Skeletal muscle tissue (tissue), 4 donors: Measurements from ENCODE around the gene PSMC1. TPM values are rescaled to one million over a fixed set of nuclear protein-coding genes. Genes with fewer than 3 reads are reported as not detected.

ENCODE experiments used
- H3K27ac ChIP-seq: one replicate; pipeline ENCODE4 v1.7.0; 2013; ENCODE audit warnings: mild to moderate bottlenecking, low read depth, low read length, inconsistent platforms
- H3K27me3 ChIP-seq, 3 donors: one replicate each; pipeline ENCODE4 v1.7.0; 2013; ENCODE audit warnings: low read length in 3 of 3; ENCODE audit not compliant: control insufficient read depth in 3 of 3, insufficient read depth in 3 of 3
- H3K36me3 ChIP-seq, 3 donors: one replicate each; pipeline ENCODE4 v1.7.0; 2013; ENCODE audit warnings: low read length in 3 of 3; ENCODE audit not compliant: control insufficient read depth in 3 of 3, insufficient read depth in 3 of 3
- H3K4me1 ChIP-seq, 3 donors: one replicate each; pipeline ENCODE4 v1.7.0; 2013; ENCODE audit warnings: low read length in 3 of 3, mild to moderate bottlenecking in 3 of 3; ENCODE audit not compliant: control insufficient read depth in 3 of 3, insufficient read depth in 3 of 3
- H3K4me3 ChIP-seq, 3 donors: one replicate each; pipeline ENCODE4 v1.7.0; 2013; ENCODE audit warnings: low read length in 3 of 3
- H3K9ac ChIP-seq, 3 donors: one replicate each; pipeline ENCODE4 v1.7.0; 2013; ENCODE audit warnings: low read length in 3 of 3, mild to moderate bottlenecking in 3 of 3, moderate library complexity in 2 of 3, low read depth in 1 of 3
- H3K9me3 ChIP-seq, 3 donors: one replicate each; pipeline ENCODE4 v1.7.0; 2013; ENCODE audit warnings: low read length in 3 of 3; ENCODE audit not compliant: control insufficient read depth in 3 of 3
- total RNA-seq: library from RNA; depleted of rRNA; stranded (reverse); fragments of >200 nt; gene quantifications from one replicate; pipeline ENCODE4 v1.2.3, GENCODE V29; 2014
- donor health status: Osteomylitis.

Gene PSMC1
- total RNA-seq, 1 donor from 2014 or later: 84.5 TPM

DNA sequence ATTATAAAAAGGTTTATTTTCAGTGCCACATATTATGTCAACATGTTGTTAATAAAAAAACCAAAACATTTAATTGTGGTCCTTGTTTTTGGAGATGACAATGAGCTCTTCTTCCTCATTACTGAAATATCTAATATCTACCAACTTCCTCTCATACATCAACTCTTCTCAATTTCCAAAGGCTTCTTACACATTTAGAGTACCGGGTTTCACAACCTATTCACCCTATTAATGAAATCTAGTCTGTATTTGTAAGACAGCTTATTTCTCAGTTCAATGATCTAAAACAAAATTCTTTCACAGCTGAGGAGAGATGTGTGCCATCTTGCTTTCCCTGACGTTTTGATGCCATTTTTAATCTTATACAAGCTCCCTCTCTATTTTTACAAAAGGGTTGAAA is 60.9 kb downstream of the PSMC1 start:
- Histone ChIP-seq H3K36me3 (peaks cover 9 to 37% (median 31%) of the 10 kb centered on the region in 3 donors), H3K9ac (no peak overlapping the region), H3K27me3 (no peaks in the 10 kb centered on the region), H3K4me3 (no peak overlapping the region), H3K9me3 (no peaks in the 10 kb centered on the region), H3K27ac (no peak overlapping the region), H3K4me1 (no peaks in the 10 kb centered on the region)

DNA sequence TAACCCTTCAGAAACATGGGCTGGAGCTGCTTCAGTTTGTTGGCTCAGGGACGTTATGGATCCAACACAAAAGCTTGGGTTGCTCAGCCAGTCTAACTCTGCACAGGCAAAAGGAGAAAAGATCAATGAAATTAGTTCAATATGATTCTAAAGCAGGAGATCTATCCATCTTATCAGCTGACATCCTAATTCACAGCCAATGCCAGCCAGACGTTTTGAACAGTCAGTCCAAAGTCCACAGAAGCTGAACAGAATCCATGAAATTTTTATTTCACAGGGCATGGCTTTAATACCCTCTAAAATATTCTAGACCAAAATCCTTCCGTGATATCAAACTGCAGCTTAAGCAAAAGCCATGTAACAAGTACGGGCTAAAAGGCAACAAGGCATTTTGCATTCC is 61.7 kb downstream of the PSMC1 start:
- Histone ChIP-seq H3K36me3 (peaks cover 9 to 32% (median 29%) of the 10 kb centered on the region in 3 donors), H3K27ac (no peak overlapping the region), H3K9ac (no peak overlapping the region)

DNA sequence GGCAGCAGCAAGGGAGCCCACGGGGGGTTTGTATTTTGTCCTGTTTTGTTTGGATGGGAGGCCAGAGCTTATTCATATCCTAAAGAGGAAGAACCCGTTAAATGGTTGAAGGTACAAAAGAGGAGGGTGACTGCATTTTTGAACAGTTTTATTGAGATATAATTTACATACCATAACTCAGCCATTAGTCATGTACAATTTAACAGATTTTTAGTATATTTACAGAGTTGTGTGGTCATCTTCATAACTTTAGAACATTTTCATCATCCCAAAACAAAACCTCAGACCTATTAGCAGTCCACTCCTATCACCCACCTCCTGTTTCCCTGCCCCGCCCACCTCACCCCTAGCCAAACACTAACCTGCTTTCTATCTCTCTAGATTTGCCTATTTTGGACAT is 62.8 kb downstream of the PSMC1 start:
- H3K9me3 ChIP-seq: no peaks in the 10 kb centered on the region
- peaks cover 3 to 23% (median 20%) of the 10 kb centered on the region in 3 donors for H3K36me3 ChIP-seq
- no peak overlapping the region for H3K27ac ChIP-seq
- no peak overlapping the region for H3K9ac ChIP-seq
- H3K4me1 ChIP-seq: no peaks in the 10 kb centered on the region
- no peak overlapping the region for H3K4me3 ChIP-seq
- H3K27me3 ChIP-seq: no peaks in the 10 kb centered on the region

More for the DNA sequence above, 61.7 kb downstream of the PSMC1 start:
- Histone ChIP-seq H3K4me3 (no peak overlapping the region), H3K4me1 (no peaks in the 10 kb centered on the region), H3K27me3 (no peaks in the 10 kb centered on the region), H3K9me3 (no peaks in the 10 kb centered on the region)

DNA sequence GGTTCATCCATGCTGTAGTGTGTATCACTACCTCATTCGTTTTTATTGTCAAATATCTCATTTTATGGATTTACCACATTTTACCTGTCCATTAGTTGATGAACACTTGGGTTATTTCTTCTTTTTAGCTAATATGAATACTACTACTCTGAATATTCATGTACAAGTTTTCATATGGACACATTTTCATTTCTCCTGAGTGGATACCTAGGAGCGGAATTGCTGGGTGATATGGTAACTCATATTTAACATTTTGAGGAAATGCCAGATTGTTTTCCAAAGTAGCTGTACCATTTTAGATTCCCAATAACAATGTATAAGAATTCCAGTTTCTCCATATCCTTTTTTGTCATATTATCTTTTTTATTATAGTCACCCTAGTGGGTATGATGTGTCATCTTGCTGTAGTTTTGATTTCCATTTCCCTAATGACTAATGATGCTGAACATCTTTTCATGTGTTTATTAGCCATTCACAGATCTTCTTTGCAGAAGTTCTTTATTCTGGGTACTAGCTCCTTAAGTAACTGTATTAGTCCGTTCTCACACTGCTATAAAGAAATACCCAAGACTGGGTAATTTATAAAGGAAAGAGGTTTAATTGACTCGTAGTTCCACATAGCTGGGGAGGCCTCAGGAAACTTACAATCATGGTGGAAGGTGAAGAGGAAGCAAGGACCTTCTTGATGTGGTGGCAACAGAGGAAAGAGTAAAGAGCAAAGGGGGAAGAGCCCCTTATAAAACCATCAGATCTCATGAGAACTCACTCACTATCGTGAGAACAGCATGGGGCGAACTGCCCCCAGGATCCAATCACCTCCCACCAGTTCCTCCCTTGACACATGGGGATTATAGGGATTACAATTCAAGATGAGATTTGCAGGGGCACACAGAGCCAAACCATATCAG is 63.5 kb downstream of the PSMC1 start:
- H3K9ac ChIP-seq: no peak overlapping the region
- no peak overlapping the region for H3K4me3 ChIP-seq
- H3K36me3 ChIP-seq: peaks cover 3 to 19% (median 17%) of the 10 kb centered on the region in 3 donors
- H3K9me3 ChIP-seq: no peaks in the 10 kb centered on the region
- no peaks in the 10 kb centered on the region for H3K4me1 ChIP-seq
- no peak overlapping the region for H3K27ac ChIP-seq
- H3K27me3 ChIP-seq: no peaks in the 10 kb centered on the region

DNA sequence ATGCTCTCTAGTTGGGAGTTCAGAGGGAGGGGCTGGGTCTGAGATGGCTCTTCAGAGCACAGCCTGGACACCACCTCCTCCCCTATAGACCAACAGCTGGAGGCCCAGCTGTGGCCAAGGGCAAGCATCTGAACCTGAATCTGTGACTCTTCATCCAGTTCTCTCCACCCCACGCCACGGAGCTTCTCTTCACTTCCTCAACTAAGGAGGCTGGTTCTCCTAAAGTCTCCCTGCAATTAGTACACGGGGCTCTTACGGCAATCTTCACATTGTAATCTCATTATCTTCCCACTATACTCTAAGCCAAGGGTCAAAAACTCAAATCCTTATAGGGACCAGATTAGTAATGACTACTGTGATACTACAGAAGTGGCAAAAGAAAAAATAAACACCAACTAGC is 65.5 kb downstream of the PSMC1 start:
- H3K9me3 ChIP-seq: no peaks in the 10 kb centered on the region
- peaks cover 2 to 6% (median 3%) of the 10 kb centered on the region in 3 donors for H3K4me1 ChIP-seq
- H3K27ac ChIP-seq: no peak overlapping the region
- no peak overlapping the region for H3K9ac ChIP-seq
- H3K36me3 ChIP-seq: peaks cover 0 to 6% (median 3%) of the 10 kb centered on the region in 3 donors
- H3K4me3 ChIP-seq: no peak overlapping the region
- no peaks in the 10 kb centered on the region for H3K27me3 ChIP-seq

Other genes with a start within 250 kb of the PSMC1 start
- under 0.01 TPM for gene KCNK13, start 194.6 kb upstream of the PSMC1 start, total RNA-seq
- 14.6 TPM for gene NRDE2, start 75.4 kb downstream of the PSMC1 start, total RNA-seq
- 99.7 TPM for gene CALM1, start 140.5 kb downstream of the PSMC1 start, total RNA-seq